DOHH2 (cell line): ENCODE data around the gene PPP1R12A.

Experiments
- CTCF ChIP-seq: fragments of 200-600 bp; sonication (generic); IDR thresholded peaks from one replicate; pipeline ENCODE4 v1.5.1; 2014; ENCODE audit warnings: antibody characterized with exemption, mild to moderate bottlenecking, low read depth, low read length; ENCODE audit not compliant: poor library complexity, severe bottlenecking
- EZH2phosphoT487 ChIP-seq: fragments of 200-600 bp; sonication (generic); IDR thresholded peaks from 2 replicates; pipeline ENCODE4 v1.6.1; 2017; ENCODE audit warnings: borderline replicate concordance, mild to moderate bottlenecking, antibody characterized with exemption, low read length, moderate library complexity, mixed read lengths

GRCh38 chr12:79955561-79955960, 20.7 kb upstream of the PPP1R12A start:
- TF ChIP-seq CTCF, result no peak
- no peak for TF ChIP-seq EZH2phosphoT487
